ENCODE measurements around the gene PRKN.

PRKN gene

DNA sequence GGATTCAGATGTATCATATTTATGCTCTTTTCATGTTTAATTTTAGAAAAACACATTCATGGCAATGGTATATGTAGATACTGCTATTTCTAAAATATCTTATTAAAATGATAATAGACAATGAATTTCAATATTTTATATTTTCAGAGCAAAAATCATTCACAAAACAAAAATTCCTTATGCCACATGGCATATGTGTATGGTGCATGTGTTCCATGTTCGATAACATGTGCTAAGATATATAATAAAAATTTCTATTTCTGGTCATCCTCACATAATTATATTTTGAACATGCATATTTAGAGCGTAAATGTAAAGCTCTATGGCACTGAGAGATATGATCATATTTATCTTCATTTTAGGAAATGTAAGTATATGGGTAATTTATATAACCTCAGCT lies 847.5 kb downstream of the PRKN start:
- H3K79me2 ChIP-seq (ENCODE audit: insufficient read depth, low read length): no peaks in the 10 kb centered on the region

DNA sequence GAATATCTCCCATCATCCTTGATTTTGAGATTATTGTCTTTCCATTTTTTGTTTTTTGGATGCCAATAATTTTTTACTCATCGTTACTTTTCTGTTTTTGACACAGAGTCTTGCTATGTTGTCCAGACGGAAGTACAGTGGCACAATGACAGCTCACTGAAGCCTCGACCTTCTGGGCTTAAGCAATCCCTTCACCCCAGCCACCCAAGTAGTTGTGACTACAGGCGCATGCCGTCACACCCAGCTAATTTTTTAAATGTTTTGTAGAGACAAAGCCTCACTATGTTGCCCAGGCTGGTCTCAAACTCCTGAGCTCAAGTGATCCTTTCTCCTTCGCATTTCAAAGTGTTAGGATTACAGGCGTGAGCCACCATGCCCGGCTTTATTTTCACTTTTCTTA lies 851.3 kb downstream of the PRKN start:
- DNase-seq (no peak), ATAC-seq (ENCODE audit: insufficient read depth, low read depth) (no peak)
- Histone ChIP-seq H2AFZ (ENCODE audit: low read depth, low read length) (no peak overlapping the region), H4K20me1 (ENCODE audit: insufficient read depth, low read length) (no peaks in the 10 kb centered on the region), H3K36me3 (ENCODE audit: insufficient read depth, low read length) (no peaks in the 10 kb centered on the region), H3K27me3 (ENCODE audit: insufficient read depth, low read length, poor library complexity) (no peaks in the 10 kb centered on the region), H3K79me2 (ENCODE audit: insufficient read depth, low read length) (no peaks in the 10 kb centered on the region), H3K4me1 (ENCODE audit: insufficient read depth, low read length) (no peaks in the 10 kb centered on the region), H3K4me3 (ENCODE audit: low read depth in 1 of 2, low read length in 2 of 2) (no peak overlapping the region), H3K9me3 (ENCODE audit: insufficient read depth, low read length, severe bottlenecking) (no peaks in the 10 kb centered on the region), H3K27ac (ENCODE audit: low read length) (no peak overlapping the region), H3K9ac (ENCODE audit: low read depth, low read length) (no peak overlapping the region), H3K4me2 (ENCODE audit: insufficient read depth, low read length) (no peak overlapping the region)
- no peak for TF ChIP-seq EZH2 (IDR thresholded peaks at IDR 0.05; ENCODE audit: borderline replicate concordance, low read depth, low read length, severe bottlenecking)
- TF ChIP-seq, protein P1, sequence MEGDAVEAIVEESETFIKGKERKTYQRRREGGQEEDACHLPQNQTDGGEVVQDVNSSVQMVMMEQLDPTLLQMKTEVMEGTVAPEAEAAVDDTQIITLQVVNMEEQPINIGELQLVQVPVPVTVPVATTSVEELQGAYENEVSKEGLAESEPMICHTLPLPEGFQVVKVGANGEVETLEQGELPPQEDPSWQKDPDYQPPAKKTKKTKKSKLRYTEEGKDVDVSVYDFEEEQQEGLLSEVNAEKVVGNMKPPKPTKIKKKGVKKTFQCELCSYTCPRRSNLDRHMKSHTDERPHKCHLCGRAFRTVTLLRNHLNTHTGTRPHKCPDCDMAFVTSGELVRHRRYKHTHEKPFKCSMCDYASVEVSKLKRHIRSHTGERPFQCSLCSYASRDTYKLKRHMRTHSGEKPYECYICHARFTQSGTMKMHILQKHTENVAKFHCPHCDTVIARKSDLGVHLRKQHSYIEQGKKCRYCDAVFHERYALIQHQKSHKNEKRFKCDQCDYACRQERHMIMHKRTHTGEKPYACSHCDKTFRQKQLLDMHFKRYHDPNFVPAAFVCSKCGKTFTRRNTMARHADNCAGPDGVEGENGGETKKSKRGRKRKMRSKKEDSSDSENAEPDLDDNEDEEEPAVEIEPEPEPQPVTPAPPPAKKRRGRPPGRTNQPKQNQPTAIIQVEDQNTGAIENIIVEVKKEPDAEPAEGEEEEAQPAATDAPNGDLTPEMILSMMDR (IDR thresholded peaks at IDR 0.05; ENCODE audit: borderline replicate concordance, extremely low read depth, low read length, poor library complexity, severe bottlenecking): no peak

More for the DNA sequence above, 847.5 kb downstream of the PRKN start:
- Histone ChIP-seq H4K20me1 (ENCODE audit: insufficient read depth, low read length) (no peaks in the 10 kb centered on the region), H2AFZ (ENCODE audit: low read depth, low read length) (no peak overlapping the region), H3K4me2 (ENCODE audit: insufficient read depth, low read length) (no peak overlapping the region), H3K36me3 (ENCODE audit: insufficient read depth, low read length) (no peaks in the 10 kb centered on the region), H3K27ac (ENCODE audit: low read length) (no peak overlapping the region), H3K9ac (ENCODE audit: low read depth, low read length) (no peak overlapping the region), H3K4me3 (ENCODE audit: low read depth in 1 of 2, low read length in 2 of 2) (no peak overlapping the region), H3K27me3 (ENCODE audit: insufficient read depth, low read length, poor library complexity) (no peaks in the 10 kb centered on the region), H3K4me1 (ENCODE audit: insufficient read depth, low read length) (no peaks in the 10 kb centered on the region), H3K9me3 (ENCODE audit: insufficient read depth, low read length, severe bottlenecking) (no peaks in the 10 kb centered on the region)
- ATAC-seq (ENCODE audit: insufficient read depth, low read depth) (no peak), DNase-seq (no peak)
- TF ChIP-seq, protein P1 (IDR thresholded peaks at IDR 0.05; ENCODE audit: borderline replicate concordance, extremely low read depth, low read length, poor library complexity, severe bottlenecking): no peak
- no peak for TF ChIP-seq EZH2 (IDR thresholded peaks at IDR 0.05; ENCODE audit: borderline replicate concordance, low read depth, low read length, severe bottlenecking)

DNA sequence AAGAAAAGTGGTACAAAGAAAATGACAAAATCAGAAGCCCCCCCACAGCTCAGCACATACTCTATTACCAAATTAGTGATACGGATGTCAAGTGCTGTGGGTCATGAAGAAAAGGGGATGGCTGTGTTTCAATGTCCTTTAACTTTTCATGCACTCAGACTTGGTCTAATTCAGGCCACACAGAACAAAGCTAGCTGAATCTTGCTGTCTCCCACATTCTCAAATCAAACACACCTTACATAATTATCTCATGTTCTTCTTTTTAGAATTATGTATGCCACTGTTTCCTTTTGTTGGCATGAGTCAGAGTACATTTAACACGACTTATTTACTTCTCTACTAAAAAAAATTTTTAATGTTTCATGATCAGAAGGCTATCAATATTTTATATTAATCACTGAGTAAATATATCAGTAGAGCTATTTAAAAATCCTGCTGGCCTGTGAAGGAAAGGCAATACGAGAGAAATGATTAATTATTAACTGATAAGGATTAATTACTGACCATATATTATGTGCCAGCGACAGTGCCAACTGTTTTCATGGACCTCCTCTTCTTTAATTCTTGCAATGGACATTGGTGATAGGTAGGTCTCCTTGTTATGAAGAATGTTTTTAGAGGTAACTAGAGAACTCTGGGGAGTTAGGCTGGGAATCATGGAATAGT lies 857.2 kb downstream of the PRKN start:
- DNase-seq (no peak), ATAC-seq (ENCODE audit: insufficient read depth, low read depth) (no peak)
- Histone ChIP-seq H3K4me1 (ENCODE audit: insufficient read depth, low read length) (no peaks in the 10 kb centered on the region), H3K9ac (ENCODE audit: low read depth, low read length) (no peak overlapping the region), H3K79me2 (ENCODE audit: insufficient read depth, low read length) (no peaks in the 10 kb centered on the region), H2AFZ (ENCODE audit: low read depth, low read length) (no peak overlapping the region), H3K4me2 (ENCODE audit: insufficient read depth, low read length) (no peak overlapping the region), H3K9me3 (ENCODE audit: insufficient read depth, low read length, severe bottlenecking) (no peaks in the 10 kb centered on the region), H3K27me3 (ENCODE audit: insufficient read depth, low read length, poor library complexity) (no peaks in the 10 kb centered on the region), H3K36me3 (ENCODE audit: insufficient read depth, low read length) (no peaks in the 10 kb centered on the region), H3K4me3 (ENCODE audit: low read depth in 1 of 2, low read length in 2 of 2) (no peak overlapping the region), H4K20me1 (ENCODE audit: insufficient read depth, low read length) (no peaks in the 10 kb centered on the region), H3K27ac (ENCODE audit: low read length) (no peak overlapping the region)
- no peak for TF ChIP-seq EZH2 (IDR thresholded peaks at IDR 0.05; ENCODE audit: borderline replicate concordance, low read depth, low read length, severe bottlenecking)

DNA sequence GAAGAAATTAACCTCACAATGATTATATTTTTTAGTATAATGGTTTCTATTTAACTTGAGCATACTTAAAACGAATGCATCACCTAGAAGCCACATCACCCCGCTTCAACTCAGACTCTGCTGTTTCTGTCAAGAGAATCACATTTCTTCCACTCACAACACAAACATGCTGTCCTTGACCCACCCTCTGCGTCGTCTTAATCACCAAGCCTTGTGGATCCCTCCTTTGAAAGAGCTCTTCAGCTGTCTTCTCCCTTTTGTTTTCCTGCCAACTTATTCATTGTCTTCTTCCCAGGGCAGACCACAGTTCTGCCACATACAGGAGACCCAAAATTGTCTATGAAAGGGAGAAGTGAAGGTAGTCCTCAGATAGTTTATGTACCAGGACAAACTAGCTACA lies 858.1 kb downstream of the PRKN start:
- Histone ChIP-seq H3K27ac (ENCODE audit: low read length) (no peak overlapping the region), H3K79me2 (ENCODE audit: insufficient read depth, low read length) (no peaks in the 10 kb centered on the region), H3K4me3 (ENCODE audit: low read depth in 1 of 2, low read length in 2 of 2) (no peak overlapping the region), H3K9ac (ENCODE audit: low read depth, low read length) (no peak overlapping the region), H3K4me2 (ENCODE audit: insufficient read depth, low read length) (no peak overlapping the region), H4K20me1 (ENCODE audit: insufficient read depth, low read length) (no peaks in the 10 kb centered on the region), H3K36me3 (ENCODE audit: insufficient read depth, low read length) (no peaks in the 10 kb centered on the region), H3K4me1 (ENCODE audit: insufficient read depth, low read length) (no peaks in the 10 kb centered on the region), H3K9me3 (ENCODE audit: insufficient read depth, low read length, severe bottlenecking) (no peaks in the 10 kb centered on the region), H2AFZ (ENCODE audit: low read depth, low read length) (no peak overlapping the region), H3K27me3 (ENCODE audit: insufficient read depth, low read length, poor library complexity) (no peaks in the 10 kb centered on the region)
- no peak for ATAC-seq (ENCODE audit: insufficient read depth, low read depth)
- no peak for DNase-seq
- TF ChIP-seq, protein P1 (IDR thresholded peaks at IDR 0.05; ENCODE audit: borderline replicate concordance, extremely low read depth, low read length, poor library complexity, severe bottlenecking): no peak
- no peak for TF ChIP-seq EZH2 (IDR thresholded peaks at IDR 0.05; ENCODE audit: borderline replicate concordance, low read depth, low read length, severe bottlenecking)

Measured in DND-41 (cell line).